ENCODE data around the gene CACNA1I. TPM values are rescaled to one million over a fixed set of nuclear protein-coding genes. Genes with fewer than 3 reads are reported as not detected.

Gene CACNA1I
- polyA plus RNA-seq, 1 of the 3 experiments (the other 2 are of a cell fraction): not detected

GRCh38 chr22:39558254-39558727, 12.3 kb upstream of the CACNA1I start:
- ChIA-PET POLR2A (interaction anchor here (0.6 kb wide), 1 partner anchor 325 kb away, joined by 4 read pairs; no protein-coding TSS in a partner anchor), CTCF (interaction anchor here (1.5 to 1.6 kb wide), 2 partner anchors 13 to 395 kb away, joined by 4 read pairs; no protein-coding TSS in a partner anchor)
- H2AFZ ChIP-seq (ENCODE audit: low read depth): no peak overlapping the region
- WGBS (ENCODE audit: low lambda C conversion rate): 10% methylated on average over 2 of the region's 34 CpGs
- no peaks in the 10 kb centered on the region for H3K79me2 ChIP-seq (ENCODE audit: insufficient read depth)
- no peaks in the 10 kb centered on the region; a peak in 1 of 4 replicates for H3K4me1 ChIP-seq (ENCODE audit: control insufficient read depth in 1 of 2, insufficient read depth in 2 of 2, low read depth in 1 of 2, low read length in 1 of 2)
- H3K36me3 ChIP-seq (replicated peaks in 1 of 2; ENCODE audit: control insufficient read depth in 1 of 2, insufficient read depth in 2 of 2, low read length in 1 of 2): no peaks in the 10 kb centered on the region
- no peak overlapping the region for H3K27ac ChIP-seq (ENCODE audit: low read depth in 2 of 2, low read length in 1 of 2)
- no peak overlapping the region for H3K9ac ChIP-seq
- H3K4me2 ChIP-seq: no peak overlapping the region
- no peak overlapping the region for H3K4me3 ChIP-seq (ENCODE audit: low read depth in 2 of 2, low read length in 1 of 2)
- no peaks in the 10 kb centered on the region for H3K9me3 ChIP-seq
- H3F3A ChIP-seq (replicated peaks; ENCODE audit: insufficient read depth): no peaks in the 10 kb centered on the region
- no peaks in the 10 kb centered on the region for H4K20me1 ChIP-seq (ENCODE audit: insufficient read depth)
- H3K27me3 ChIP-seq (ENCODE audit: insufficient read depth): no peaks in the 10 kb centered on the region; the same call in 1 of the 2 replicates
- peak; percentile 41 for DNase-seq
- no peaks in the 10 kb centered on the region for H3K9me2 ChIP-seq
- TF ChIP-seq RFX5 (IDR thresholded peaks at IDR 0.05; ENCODE audit: low read length) (no peak), SMC3 (IDR thresholded peaks at IDR 0.05; ENCODE audit: low read depth, low read length) (no peak), MXI1 (IDR thresholded peaks at IDR 0.05; ENCODE audit: low read depth, low read length) (no peak)

DNA sequence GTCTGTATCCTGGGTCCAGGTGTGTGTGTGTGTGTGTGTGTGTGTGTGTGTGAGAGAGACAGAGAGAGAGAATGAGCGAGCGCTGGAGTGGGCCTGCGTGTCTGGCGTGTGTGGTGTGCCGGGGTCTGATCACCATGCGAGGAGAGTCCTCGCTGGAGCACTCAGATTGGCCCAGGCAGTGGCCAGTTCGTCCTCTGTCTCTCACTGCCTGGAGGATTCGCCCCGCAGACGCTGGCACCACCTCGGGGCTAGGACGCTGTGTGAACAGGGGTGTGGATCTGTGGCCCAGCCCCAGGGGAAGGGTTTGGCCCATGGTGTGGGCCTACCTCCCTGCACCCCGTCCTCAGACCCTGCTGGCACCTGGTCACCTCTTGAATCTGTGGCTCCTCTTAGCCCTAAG, 11.6 kb upstream of the CACNA1I start:
- Histone ChIP-seq H2AFZ (ENCODE audit: low read depth) (no peak overlapping the region), H3K4me3 (ENCODE audit: low read depth in 2 of 2, low read length in 1 of 2) (no peak overlapping the region), H3K9ac (no peak overlapping the region), H3F3A (replicated peaks; ENCODE audit: insufficient read depth) (no peaks in the 10 kb centered on the region), H3K36me3 (replicated peaks in 1 of 2; ENCODE audit: control insufficient read depth in 1 of 2, insufficient read depth in 2 of 2, low read length in 1 of 2) (no peaks in the 10 kb centered on the region), H3K4me2 (no peak overlapping the region), H3K79me2 (ENCODE audit: insufficient read depth) (no peaks in the 10 kb centered on the region), H3K27me3 (ENCODE audit: insufficient read depth) (no peaks in the 10 kb centered on the region; the same call in 1 of the 2 replicates), H3K27ac (ENCODE audit: low read depth in 2 of 2, low read length in 1 of 2) (no peak overlapping the region), H3K4me1 (ENCODE audit: control insufficient read depth in 1 of 2, insufficient read depth in 2 of 2, low read depth in 1 of 2, low read length in 1 of 2) (no peaks in the 10 kb centered on the region; a peak in 1 of 4 replicates), H3K9me3 (no peaks in the 10 kb centered on the region), H4K20me1 (ENCODE audit: insufficient read depth) (no peaks in the 10 kb centered on the region), H3K9me2 (no peaks in the 10 kb centered on the region)
- ChIA-PET CTCF (interaction anchor here (0.9 to 1.6 kb wide), 6 partner anchors 9 to 481 kb away, joined by 3 to 6 read pairs (median 4); no protein-coding TSS in a partner anchor), POLR2A (interaction anchor here (0.6 kb wide), 1 partner anchor 325 kb away, joined by 4 read pairs; no protein-coding TSS in a partner anchor)
- TF ChIP-seq, protein P1, sequence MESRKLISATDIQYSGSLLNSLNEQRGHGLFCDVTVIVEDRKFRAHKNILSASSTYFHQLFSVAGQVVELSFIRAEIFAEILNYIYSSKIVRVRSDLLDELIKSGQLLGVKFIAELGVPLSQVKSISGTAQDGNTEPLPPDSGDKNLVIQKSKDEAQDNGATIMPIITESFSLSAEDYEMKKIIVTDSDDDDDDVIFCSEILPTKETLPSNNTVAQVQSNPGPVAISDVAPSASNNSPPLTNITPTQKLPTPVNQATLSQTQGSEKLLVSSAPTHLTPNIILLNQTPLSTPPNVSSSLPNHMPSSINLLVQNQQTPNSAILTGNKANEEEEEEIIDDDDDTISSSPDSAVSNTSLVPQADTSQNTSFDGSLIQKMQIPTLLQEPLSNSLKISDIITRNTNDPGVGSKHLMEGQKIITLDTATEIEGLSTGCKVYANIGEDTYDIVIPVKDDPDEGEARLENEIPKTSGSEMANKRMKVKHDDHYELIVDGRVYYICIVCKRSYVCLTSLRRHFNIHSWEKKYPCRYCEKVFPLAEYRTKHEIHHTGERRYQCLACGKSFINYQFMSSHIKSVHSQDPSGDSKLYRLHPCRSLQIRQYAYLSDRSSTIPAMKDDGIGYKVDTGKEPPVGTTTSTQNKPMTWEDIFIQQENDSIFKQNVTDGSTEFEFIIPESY (IDR thresholded peaks at IDR 0.05; ENCODE audit: borderline replicate concordance, low read depth): no peak
- TF ChIP-seq FOXJ3 (CRISPR knock-in tag; IDR thresholded peaks at IDR 0.05) (no peak), NFIC (IDR thresholded peaks at IDR 0.05; ENCODE audit: borderline replicate concordance) (no peak), TCF12 (IDR thresholded peaks at IDR 0.05) (no peak)
- TF ChIP-seq, protein P2, sequence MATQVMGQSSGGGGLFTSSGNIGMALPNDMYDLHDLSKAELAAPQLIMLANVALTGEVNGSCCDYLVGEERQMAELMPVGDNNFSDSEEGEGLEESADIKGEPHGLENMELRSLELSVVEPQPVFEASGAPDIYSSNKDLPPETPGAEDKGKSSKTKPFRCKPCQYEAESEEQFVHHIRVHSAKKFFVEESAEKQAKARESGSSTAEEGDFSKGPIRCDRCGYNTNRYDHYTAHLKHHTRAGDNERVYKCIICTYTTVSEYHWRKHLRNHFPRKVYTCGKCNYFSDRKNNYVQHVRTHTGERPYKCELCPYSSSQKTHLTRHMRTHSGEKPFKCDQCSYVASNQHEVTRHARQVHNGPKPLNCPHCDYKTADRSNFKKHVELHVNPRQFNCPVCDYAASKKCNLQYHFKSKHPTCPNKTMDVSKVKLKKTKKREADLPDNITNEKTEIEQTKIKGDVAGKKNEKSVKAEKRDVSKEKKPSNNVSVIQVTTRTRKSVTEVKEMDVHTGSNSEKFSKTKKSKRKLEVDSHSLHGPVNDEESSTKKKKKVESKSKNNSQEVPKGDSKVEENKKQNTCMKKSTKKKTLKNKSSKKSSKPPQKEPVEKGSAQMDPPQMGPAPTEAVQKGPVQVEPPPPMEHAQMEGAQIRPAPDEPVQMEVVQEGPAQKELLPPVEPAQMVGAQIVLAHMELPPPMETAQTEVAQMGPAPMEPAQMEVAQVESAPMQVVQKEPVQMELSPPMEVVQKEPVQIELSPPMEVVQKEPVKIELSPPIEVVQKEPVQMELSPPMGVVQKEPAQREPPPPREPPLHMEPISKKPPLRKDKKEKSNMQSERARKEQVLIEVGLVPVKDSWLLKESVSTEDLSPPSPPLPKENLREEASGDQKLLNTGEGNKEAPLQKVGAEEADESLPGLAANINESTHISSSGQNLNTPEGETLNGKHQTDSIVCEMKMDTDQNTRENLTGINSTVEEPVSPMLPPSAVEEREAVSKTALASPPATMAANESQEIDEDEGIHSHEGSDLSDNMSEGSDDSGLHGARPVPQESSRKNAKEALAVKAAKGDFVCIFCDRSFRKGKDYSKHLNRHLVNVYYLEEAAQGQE (IDR thresholded peaks at IDR 0.05; ENCODE audit: low read depth, low read length): no peak
- no peak for DNase-seq
- 93% methylated on average over 6 of the region's 14 CpGs for WGBS (ENCODE audit: low lambda C conversion rate)

Data from SK-N-SH (cell line).